ENCODE measurements around the gene MAGI3.

The MAGI3 gene

DNA sequence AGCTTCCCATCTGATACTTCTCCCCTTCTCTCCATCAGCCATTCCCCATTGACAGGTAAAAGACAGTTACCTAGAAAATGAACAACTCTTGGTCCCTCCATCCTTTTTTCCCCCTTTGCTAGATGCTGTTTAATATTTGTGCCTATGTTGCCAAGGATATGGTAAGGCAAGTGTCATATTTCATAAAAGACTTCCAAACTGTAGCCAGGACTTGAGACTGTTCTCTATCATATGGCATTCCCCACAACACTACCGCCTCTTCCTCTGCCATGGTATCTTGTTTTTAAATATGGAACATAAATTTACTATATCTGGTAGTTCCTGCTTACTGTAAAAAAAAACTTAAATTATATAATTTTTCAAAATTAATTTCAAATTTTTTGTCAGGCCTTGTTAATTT is 271.8 kb downstream of the MAGI3 start:
- no peak for DNase-seq

DNA sequence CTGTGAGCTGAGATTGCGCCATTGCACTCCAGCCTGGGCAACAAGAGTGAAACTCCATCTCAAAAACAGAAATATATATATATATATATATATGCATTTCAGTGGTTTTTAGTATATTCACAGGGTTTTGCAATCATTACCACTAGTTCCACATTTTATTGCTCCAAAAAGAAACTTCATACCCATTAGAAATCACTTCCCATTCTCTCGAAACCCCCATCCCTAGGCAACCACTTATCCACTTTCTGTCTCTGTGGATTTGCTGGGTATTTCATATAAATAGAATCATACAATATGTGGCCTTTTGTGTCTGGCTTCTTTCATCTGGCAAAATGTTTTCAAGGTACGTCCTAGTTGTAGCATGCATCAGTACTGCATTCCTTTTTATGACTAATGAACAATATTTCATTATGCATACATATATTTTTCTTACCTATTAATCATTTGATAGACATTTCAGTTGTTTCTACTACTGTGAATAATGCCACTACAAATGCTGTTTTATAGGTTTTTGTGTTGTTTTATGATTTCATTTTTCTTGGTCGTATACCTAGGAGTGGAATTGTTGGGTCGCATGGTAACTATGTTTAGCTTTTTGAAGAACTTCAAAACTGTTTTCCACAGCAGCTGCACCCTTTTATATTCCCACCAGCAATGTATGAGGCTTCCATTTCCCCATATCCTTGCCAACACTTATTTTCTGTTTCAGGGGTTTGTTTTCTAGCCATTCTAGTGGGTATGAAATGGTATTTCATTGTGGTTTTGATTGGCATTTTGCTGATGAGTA is 273.0 kb downstream of the MAGI3 start:
- DNase-seq = no peak

DNA sequence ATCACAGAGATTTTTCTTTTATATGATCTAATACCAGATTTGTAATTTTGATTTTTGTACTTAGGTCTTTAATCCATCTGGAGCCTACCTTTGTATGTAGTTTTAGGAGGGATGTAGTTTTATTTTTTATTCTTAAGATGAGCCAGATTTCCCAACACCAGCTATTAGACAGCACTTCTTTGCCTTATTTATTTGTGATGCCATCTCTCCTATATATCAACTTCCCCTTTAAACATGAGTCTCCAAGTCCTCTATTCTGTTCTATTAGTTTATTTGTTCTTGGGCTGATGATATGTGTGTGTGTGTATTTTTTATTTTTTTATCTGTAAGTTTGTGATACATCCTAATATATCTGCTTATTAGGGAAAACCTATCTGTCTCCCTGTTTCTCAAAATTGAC is 274.8 kb downstream of the MAGI3 start:
- no peak for DNase-seq

DNA sequence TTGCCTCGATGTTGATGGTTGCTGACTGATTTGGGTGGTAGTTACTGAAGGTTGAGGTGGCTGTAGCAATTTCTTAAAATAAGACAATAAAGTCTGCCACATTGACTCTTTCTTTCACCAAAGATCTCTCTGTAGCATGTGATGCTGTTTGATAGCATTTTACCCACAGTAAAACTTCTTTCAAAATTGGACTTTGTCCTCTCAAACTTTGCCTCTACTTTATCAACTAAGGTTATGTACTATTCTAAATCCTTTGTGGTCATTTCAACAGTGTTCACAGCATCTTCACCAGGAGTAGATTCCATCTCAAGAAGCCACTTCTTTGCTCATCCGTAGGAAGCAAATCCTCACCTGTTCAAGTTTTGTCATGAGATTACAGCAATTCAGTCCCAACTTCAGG is 275.8 kb downstream of the MAGI3 start:
- no peak for DNase-seq

DNA sequence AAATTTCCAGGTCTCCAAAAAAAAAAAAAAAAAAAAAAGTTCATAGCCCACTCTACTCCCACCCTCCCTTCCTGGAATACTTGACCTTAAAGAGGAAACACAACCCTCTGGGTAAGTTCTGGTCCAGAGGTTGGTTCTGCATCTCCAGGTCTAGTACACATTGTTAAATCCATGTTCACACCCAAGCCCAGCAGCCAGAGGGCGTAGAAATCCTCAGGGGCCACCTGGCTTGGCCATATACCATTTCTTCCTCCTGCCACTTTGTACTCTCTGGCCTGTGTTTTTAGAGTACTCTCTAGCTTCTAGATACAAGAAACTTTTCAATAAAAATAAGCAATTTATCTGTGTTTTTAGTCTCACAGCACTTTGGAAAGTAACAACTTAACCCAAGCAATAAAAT is 279.7 kb downstream of the MAGI3 start:
- DNase-seq = no peak

DNA sequence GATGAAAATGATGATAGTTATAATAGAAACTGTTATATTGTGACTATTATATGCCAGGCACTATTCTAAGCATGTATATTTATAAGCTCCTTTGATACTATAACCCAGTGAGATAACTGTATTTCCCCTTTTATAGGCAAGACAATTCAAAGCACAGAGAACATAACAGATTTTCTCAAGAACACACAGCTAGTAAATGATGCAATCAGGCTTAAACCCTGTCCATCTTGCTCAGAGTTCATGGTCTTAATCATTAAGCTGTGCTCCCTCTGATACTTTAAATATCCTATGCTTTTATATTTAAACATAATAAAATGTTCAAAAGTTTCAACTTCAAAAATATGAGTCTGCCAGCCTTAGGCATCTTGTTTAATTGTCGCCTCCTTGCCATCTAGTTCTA is 280.3 kb downstream of the MAGI3 start:
- no peak for DNase-seq

DNA sequence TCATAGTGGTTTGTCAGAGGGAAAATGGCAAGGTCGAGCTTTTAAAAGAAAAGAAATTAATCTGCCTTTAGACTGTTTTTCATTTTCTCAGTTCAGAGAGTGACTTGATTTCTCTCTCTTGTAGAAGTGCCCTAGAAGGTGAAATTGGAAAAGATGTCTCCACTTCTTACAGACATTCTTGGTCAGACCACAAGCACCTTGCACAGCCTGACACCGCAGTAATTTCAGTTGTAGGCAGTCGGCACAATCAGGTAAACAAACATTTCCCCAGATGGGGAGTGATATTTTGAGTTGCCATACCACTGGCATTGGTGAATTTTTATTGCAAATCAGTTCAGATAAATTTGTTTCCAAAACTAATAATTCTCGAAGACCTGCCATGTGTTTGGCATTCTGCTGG is 282.2 kb downstream of the MAGI3 start:
- DNase-seq = no peak

DNA sequence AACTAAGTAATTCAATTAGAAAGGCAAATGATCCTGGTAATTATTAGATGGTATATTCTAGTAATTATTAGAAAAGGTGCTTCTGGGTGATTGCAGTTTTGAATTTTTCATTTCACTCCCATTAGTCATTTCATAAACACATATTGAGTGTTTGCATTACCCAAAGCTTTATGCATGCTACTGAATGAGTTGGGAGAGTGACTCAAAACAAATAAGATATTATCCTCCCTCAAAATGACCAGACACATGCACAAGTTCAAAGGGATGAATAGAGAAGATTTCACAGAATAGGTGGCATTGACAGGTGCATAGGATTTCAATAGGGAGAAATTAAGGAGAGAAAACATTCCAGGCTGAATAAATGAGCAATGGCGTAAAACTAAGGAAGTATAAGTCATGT is 284.3 kb downstream of the MAGI3 start:
- DNase-seq = no peak

DNA sequence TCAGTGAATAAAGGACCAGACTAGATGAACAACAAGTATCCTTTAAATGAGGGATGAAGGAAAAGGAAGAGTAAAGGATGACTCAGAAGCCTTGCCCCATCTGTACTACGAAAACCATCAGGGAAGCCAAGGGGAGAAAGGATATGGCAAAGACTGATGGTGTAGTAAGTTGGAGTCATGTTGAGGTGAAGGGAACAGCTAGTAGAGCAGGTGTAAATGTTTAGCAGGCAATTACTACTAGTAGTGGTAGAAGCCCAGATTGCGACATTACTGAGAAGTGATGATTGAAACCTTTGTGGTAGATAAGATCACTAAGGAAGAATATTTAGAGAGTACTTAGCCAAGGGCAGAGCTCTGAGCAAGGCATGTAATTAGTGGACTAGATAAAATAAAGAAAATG is 285.0 kb downstream of the MAGI3 start:
- DNase-seq = no peak

DNA sequence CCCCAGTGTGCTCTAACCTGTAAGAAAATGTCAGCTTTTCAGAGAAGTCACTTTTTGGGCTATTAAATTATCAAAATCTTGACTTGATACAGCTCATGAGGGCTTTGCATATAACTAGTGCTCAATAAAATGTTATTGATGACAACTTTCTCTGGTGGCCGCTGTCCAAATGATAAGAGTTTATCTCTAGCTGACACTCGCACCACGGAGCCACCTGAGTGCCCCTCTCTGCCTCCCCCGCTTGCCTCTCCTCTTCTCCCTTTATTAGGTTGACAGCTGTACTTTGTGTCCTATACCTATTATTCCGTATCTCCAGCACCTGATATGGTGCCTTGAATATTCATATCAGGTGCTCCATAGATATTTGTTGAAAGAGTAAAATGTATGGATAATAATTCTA is 286.2 kb downstream of the MAGI3 start:
- no peak for DNase-seq

DNA sequence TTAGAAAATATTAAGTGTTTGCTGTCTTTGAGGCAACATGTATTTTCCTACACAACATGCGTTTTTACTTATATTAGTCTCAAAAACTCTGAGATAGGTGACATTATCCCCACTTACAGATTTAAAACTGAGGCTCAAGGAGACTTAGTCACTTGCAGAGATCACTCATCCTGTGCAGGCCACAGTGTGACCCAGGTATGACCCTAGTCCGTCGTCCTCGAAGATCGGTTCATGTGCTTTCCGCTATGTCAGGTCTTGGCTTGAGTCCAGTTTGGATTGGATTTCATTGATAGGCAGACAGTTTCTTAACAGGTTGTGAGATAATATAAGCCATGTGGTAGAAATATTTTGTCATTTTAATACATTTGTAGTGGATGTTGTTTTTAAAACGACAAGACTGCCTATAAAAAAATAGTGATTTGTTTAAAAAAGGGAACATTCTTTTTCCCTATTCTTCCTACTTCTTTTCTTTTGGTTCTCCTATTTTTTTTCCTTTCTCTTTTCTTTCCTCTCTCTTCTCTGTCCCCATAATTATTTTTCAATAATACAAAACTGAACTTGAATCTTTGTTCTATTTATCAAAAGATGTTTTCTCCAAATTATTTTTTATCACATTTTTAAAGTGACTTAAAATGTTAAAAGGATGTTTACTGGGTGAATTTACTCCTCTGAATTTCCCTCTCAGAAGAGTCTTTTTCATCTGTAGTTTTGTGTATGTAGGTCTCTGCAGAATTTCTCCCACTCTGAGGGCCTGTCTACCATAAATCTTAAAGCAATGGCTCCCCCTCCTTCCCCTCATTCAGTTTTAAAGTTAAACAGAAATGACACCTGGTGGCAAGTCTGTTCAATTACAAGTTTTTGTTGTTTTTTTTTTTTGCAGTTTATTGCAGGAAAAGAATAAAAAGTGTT is 287.2 kb downstream of the MAGI3 start:
- DNase-seq = no peak

DNA sequence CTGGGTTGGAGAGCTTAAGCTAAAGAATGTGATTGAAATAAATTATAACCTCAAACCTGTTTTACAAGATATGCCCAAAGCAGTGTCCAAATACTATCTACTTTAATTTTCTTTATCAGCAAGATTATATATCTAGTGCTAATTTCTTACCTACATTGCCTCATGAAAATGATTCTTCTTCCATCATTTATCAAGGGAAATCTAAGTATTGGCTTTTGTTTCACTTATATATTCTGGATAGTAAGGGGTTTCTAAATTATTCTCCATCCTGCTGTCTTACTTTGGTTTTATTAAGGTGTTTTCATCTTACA is 287.8 kb downstream of the MAGI3 start:
- DNase-seq = no peak

DNA sequence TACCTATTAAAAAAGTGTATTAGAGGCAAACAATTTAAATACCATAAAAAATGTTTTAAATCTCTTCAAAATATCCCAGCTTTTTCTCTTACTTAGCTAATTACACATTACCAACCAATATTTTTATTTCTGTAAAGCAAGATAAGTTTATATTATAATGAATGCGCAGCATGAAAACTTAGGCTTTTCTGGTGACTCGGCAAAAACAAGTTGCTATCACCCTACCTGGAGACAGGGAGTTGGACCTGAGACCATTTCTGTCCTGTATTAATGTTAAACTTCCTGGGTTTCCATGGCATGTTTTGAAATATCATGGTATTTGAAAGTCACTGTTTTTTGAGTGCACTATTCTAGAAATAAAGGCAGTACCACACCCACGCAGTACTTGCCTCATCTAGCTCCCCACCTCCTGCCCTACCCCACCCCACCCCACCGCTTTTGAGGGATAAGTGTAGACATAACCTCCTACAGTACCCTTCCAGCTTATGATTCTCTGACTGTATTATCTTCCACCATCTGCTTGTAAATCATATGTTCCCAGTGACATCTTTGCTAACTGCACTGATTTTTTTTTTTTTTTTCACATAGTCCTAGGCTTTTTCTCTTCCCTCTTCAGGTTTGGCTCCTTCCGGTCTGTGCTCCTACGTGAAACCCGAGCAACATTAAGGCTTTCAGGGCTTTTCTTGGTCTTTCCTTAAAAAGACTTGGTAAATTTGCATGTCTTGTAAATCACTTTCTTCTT is 291.5 kb downstream of the MAGI3 start:
- DNase-seq = no peak

DNA sequence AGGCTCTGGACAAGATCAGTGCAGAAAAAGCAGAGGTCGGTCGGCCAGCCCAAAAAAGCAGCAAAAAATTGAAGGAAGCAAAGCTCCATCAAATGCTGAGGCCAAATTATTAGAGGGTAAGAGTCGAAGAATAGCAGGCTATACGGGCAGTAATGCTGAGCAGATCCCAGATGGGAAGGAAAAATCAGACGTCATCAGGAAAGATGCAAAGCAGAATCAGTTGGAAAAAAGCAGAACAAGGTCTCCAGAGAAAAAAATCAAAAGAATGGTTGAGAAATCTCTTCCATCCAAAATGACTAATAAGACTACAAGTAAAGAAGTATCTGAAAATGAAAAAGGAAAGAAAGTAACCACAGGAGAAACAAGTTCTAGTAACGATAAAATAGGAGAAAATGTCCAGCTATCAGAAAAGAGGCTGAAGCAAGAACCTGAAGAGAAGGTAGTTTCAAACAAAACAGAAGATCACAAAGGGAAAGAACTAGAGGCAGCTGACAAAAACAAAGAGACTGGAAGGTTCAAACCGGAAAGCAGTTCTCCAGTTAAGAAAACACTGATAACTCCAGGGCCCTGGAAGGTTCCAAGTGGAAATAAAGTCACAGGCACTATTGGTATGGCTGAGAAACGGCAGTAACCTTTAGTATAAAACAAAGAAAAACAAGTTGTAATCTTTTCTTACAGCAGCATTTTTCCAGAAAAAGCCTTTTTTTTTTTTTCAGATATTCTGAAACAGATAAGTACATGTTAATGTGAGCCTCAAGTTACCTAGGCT is 293.3 kb downstream of the MAGI3 start:
- no peak for DNase-seq

DNA sequence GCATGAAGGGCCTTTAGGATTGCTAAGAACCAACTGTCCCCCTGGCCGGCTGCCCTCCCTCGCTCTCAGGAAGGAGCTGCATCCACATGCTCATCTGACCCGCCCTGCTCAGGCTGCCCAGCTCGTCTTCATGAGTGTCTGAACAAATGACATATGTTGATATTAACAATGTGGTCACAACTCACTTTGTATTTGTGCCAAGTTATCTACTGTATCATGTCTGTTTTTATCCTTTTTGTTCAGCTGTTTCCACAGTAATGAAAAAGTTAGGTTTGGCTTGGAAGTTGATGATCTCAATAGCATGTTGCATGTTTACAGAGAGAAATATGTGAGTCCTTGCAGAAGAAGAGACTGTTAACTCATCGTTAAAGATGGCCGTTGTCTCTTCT is 293.8 kb downstream of the MAGI3 start:
- no peak for DNase-seq

DNA sequence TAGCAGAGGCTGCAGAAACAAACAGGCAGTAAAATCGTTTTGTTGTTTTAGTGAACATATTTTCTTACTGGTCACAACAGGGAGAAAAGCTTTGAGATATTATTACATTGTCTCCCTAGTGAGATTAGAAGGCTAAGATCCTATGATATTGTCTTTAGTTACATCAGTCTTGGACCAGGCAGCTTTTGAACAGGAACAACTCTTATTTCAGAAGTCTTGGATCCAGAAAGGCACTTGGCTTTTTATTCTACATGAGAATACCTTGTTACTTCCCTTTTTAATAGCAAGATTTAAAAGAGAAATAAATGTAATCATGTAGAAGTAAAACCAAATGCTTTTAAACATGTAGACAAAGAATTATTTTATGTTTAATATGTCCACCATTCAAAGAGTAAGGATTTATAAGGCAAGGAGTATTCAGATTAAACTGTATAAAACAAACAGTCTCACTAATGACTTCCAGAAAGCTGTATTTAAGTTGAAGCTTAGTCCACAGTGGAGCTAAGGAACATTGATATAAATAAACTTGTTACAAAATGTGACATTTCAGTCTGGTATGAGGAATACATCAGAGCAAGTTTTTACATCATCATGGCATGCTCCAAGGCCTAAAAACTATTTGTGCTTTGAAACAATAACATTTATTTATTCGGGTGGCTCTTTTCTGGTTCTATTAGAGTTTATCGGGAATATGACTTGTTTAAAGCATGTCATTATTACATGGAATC is 296.7 kb downstream of the MAGI3 start:
- no peak for DNase-seq

DNA sequence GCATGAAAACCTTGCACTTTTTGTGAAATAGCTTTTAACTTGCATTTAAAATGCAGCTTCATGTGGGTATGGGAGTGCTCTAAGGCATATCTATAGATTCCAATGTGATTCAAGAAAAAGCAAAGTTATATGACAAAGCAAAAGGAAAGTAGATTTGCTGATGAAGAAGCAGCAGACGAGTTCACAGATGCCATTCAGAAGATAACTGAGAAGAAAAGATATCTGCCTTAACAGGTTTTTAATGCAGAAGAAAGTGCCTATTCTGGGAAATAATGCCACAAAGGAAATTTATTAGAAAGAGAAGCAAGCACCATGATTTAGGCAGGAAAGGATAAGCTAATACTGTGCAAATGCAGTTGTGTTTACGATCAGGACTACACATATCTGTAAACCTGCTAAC is 300.9 kb downstream of the MAGI3 start:
- DNase-seq = no peak

DNA sequence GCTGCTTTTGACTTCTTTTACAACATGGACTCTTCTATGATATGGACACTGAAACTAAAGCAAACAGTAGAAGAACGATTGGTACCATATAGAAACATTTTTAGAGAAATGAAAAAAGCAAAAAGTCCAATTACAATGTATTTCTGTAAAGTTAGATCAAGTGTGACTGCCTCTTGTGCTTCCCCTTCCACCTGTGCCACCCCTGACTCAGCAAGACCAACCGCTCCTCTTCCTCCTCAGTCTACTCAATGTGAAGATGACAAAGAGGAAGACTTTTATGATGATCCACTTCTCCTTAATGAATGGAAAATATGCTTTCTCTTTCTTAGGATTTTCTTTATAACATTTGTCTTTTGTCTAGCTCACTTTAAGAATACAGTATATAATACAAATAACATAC is 302.0 kb downstream of the MAGI3 start:
- DNase-seq = no peak

DNA sequence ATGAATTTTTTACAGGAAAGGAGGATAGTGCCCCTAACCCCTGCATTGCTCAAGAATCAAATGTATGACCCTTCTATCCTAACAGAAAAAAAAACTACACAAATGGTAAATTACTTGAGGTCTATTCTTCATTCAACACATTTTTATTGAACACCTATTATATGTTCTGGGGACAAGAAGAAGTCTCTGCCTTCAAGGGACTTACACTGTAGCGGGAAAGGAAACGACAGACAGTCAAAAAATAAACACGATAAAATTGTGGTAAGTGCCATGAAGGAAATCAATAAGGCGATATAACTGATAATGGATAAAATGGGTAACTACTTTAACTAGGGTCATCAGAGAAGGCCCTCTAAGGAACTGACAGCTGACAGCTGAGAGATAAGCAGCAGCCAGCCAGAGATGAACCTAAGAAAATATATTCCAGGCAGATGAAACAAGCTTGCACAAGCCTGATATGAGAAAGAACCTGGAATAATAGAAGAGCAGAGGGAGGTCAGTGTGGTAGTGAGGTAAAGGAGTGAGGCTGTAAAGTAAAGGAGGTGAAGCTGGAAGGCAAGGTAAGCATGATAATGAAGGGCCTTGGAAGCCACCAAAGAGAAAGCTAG is 302.6 kb downstream of the MAGI3 start:
- no peak for DNase-seq

DNA sequence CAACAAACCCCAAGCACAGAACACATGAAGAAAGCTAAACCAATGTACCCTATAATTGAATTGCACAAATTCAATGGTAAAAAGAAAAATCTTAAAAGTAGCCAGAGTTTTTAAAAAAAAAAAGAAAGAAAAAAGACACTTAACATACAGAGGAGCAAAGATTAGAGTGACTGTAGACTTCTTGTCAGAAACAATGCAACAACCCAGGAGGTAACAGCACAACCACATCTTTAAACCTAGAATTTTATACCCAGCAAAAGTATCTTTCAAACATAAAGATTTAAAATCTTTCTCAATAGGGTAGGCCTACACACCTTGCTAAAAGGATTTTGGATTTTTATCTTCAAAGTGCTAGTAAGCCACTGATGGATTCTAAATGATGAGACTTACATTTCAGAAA is 304.6 kb downstream of the MAGI3 start:
- DNase-seq = no peak

DNA sequence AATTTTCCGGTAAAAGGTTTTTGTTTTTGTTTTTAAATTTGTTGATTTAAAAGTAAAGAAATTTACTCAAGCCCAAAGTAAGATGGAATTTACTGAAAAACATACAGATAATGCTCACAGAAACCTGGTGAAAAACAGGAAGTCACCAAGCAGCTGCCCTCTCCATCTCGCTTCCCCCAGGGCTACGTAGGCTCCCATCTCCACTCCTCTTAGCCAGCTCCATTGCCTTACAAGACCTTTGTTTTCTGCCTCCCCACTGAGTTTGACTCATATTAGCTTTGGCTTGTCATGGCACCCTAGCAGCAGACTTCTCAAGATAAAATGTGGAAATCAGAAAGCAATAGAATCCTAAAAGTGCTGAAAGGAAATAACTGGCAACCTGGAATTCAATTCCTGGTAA is 311.1 kb downstream of the MAGI3 start:
- no peak for DNase-seq

Data from stimulated activated CD4-positive, alpha-beta T cell treated with anti-CD3 and anti-CD28 coated beads, Interleukin-12 subunit alpha, Interleukin-12 subunit beta, amount 100 ng/mL, for 4 hours (primary cell).